CD4-positive, alpha-beta T cell (primary cell): ENCODE results near the gene SMAD4. TPM values are rescaled to one million over a fixed set of nuclear protein-coding genes. Genes with fewer than 3 reads are reported as not detected.

ENCODE experiments used
- ATAC-seq: fragments of 200-7000 bp; cut with Tn5 transposase; one replicate; pipeline ENCODE4 v1.10.0; 2022; ENCODE audit warnings: mild to moderate bottlenecking; ENCODE audit not compliant: poor library complexity
- CTCF ChIA-PET: fragments of 350-600 bp; sonication (Branson Sonifier 250); formaldehyde crosslinking; loops from one replicate; lab custom pipeline; 2021; ENCODE audit warnings: antibody characterized with exemption, inconsistent platforms; lab: Charles Lee
- POLR2A ChIA-PET: fragments of 350-600 bp; sonication (Branson Sonifier 250); formaldehyde crosslinking; loops from one replicate; lab custom pipeline; 2021; ENCODE audit warnings: antibody characterized with exemption, inconsistent platforms; lab: Charles Lee
- DNase-seq, 14 experiments: peaks; one replicate each; pipeline ENCODE4 v3.0.0-alpha.2; 2013 to 2020; ENCODE audit warnings: mixed read lengths in 2 of 14
- H3K27ac ChIP-seq, 2 donors: one replicate each; pipeline versions ENCODE4 v1.5.1 to v1.7.0; 2013; ENCODE audit warnings: low read length in 2 of 2, low read depth in 1 of 2, mild to moderate bottlenecking in 1 of 2
- H3K27me3 ChIP-seq, 2 experiments: 1 replicate in 1 of 2; 2 replicates in 1 of 2; pipeline versions ENCODE4 v1.6.1 to v1.7.0; 2013; ENCODE audit warnings: low read length in 2 of 2, control low read depth in 1 of 2, mild to moderate bottlenecking in 1 of 2, moderate library complexity in 1 of 2; ENCODE audit not compliant: insufficient read depth in 2 of 2, control insufficient read depth in 1 of 2
- H3K36me3 ChIP-seq: one replicate; pipeline ENCODE4 v1.6.1; 2013; ENCODE audit warnings: low read length, control low read depth; ENCODE audit not compliant: insufficient read depth
- H3K4me1 ChIP-seq: one replicate; pipeline ENCODE4 v1.6.1; 2013; ENCODE audit warnings: low read length, control low read depth; ENCODE audit not compliant: insufficient read depth
- H3K4me3 ChIP-seq: one replicate; pipeline ENCODE4 v1.5.1; 2013; ENCODE audit warnings: mild to moderate bottlenecking, low read length, moderate library complexity
- H3K9me3 ChIP-seq, 2 experiments: 1 replicate in 1 of 2; 2 replicates in 1 of 2; pipeline versions ENCODE4 v1.6.1 to v1.7.0; 2013; ENCODE audit warnings: low read length in 2 of 2, mild to moderate bottlenecking in 2 of 2, control low read depth in 1 of 2, moderate library complexity in 1 of 2; ENCODE audit not compliant: control insufficient read depth in 1 of 2, insufficient read depth in 1 of 2
- H3K27ac Mint-ChIP-seq: one replicate; pipeline ENCODE4 v1.8.0; 2020; ENCODE audit warnings: mixed read lengths
- H3K27me3 Mint-ChIP-seq: one replicate; pipeline ENCODE4 v1.8.0; 2021; ENCODE audit warnings: mixed read lengths
- H3K36me3 Mint-ChIP-seq: one replicate; pipeline ENCODE4 v1.8.0; 2021; ENCODE audit warnings: low read depth, mixed read lengths
- H3K4me1 Mint-ChIP-seq: one replicate; pipeline ENCODE4 v1.8.0; 2021; ENCODE audit warnings: low read depth, mixed read lengths
- H3K4me3 Mint-ChIP-seq: one replicate; pipeline ENCODE4 v1.8.0; 2020; ENCODE audit warnings: mild to moderate bottlenecking, mixed read lengths
- H3K9me3 Mint-ChIP-seq: one replicate; pipeline ENCODE4 v1.8.0; 2020; ENCODE audit warnings: mixed read lengths
- intact Hi-C, 2 experiments: fragments of 100-400 bp; cut with DNase I in 1 of 2; cut with micrococcal nuclease in 1 of 2; formaldehyde crosslinking; loops; one replicate each; pipeline versions ENCODE4 v1.15.1 to v1.9.0; 2023 to 2025; cut with DNase I, micrococcal nuclease
- total RNA-seq, 174 experiments: library from RNA in 2 of 174; stranded (reverse) in 2 of 174; gene quantifications; one replicate each; pipeline ENCODE4 v1.2.3 and lab custom pipeline; 2021 to 2026
- TF ChIP-seq, protein P1 (sequence below): fragments of 200-600 bp; IDR thresholded peaks from one replicate; pipeline ENCODE4 v1.8.0; 2022; ENCODE audit warnings: antibody characterized with exemption, mild to moderate bottlenecking

Gene SMAD4
- total RNA-seq, 2 experiments from 2014 or later: 82.0 to 82.9 TPM

DNA sequence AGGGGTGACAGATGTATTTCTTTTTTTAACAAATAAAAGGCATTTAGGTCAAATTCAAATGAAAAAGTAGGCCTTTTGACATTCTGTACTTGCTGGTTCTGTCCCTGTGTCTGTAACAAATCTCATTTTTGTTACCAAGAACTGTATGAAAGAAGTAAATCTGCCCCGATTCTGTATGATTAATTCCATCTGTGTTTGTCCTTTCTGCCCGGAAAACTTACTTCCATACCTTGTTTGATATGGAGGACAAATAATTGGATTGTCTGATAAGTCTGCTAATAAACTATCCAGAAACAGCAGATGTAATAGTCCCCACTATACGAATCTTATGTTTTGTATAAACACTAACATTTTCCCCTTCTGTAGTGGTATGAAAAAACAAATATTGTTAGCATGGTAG lies 97.7 kb downstream of the SMAD4 start:
- Mint-ChIP-seq H3K27me3 (no peaks in the 10 kb centered on the region), H3K4me3 (no peak overlapping the region), H3K9me3 (no peaks in the 10 kb centered on the region), H3K36me3 (no peaks in the 10 kb centered on the region), H3K4me1 (no peaks in the 10 kb centered on the region), H3K27ac (no peak overlapping the region)
- H3K4me1 ChIP-seq: no peaks in the 10 kb centered on the region
- no peak overlapping the region for H3K27ac ChIP-seq
- TF ChIP-seq, protein P1, sequence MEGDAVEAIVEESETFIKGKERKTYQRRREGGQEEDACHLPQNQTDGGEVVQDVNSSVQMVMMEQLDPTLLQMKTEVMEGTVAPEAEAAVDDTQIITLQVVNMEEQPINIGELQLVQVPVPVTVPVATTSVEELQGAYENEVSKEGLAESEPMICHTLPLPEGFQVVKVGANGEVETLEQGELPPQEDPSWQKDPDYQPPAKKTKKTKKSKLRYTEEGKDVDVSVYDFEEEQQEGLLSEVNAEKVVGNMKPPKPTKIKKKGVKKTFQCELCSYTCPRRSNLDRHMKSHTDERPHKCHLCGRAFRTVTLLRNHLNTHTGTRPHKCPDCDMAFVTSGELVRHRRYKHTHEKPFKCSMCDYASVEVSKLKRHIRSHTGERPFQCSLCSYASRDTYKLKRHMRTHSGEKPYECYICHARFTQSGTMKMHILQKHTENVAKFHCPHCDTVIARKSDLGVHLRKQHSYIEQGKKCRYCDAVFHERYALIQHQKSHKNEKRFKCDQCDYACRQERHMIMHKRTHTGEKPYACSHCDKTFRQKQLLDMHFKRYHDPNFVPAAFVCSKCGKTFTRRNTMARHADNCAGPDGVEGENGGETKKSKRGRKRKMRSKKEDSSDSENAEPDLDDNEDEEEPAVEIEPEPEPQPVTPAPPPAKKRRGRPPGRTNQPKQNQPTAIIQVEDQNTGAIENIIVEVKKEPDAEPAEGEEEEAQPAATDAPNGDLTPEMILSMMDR: no peak
- DNase-seq (no peak), ATAC-seq (no peak)
- H3K36me3 ChIP-seq: no peaks in the 10 kb centered on the region
- H3K4me3 ChIP-seq: no peak overlapping the region
- no peaks in the 10 kb centered on the region for H3K9me3 ChIP-seq
- ChIA-PET POLR2A (no interaction called here), CTCF (no interaction called here)
- intact Hi-C loops: no loop called here
- peaks cover 0 to 2% of the 10 kb centered on the region in 2 experiments for H3K27me3 ChIP-seq

- Histone ChIP-seq H3K4me1 (no peaks in the 10 kb centered on the region), H3K9me3 (no peaks in the 10 kb centered on the region), H3K36me3 (no peaks in the 10 kb centered on the region), H3K27ac (no peak overlapping the region), H3K27me3 (no peaks in the 10 kb centered on the region), H3K4me3 (no peak overlapping the region)
- H3K4me3 Mint-ChIP-seq: no peak overlapping the region
- intact Hi-C loops: no loop called here
- ChIA-PET POLR2A (no interaction called here), CTCF (no interaction called here)
- ATAC-seq (no peak), DNase-seq (no peak)
- H3K27me3 Mint-ChIP-seq: no peaks in the 10 kb centered on the region
- no peaks in the 10 kb centered on the region for H3K9me3 Mint-ChIP-seq
- TF ChIP-seq, protein P1: no peak
- no peak overlapping the region for H3K27ac Mint-ChIP-seq
- no peaks in the 10 kb centered on the region for H3K4me1 Mint-ChIP-seq
- H3K36me3 Mint-ChIP-seq: no peaks in the 10 kb centered on the region
These were observed 98.5 kb downstream of the SMAD4 start for GRCh38 chr18:51128533-51128932.

- Mint-ChIP-seq H3K27ac (no peak overlapping the region), H3K36me3 (no peaks in the 10 kb centered on the region)
- POLR2A ChIA-PET: no interaction called here
These were observed 102.4 kb downstream of the SMAD4 start for GRCh38 chr18:51132256-51132935.

More at GRCh38 chr18:51132256-51132935, 102.4 kb downstream of the SMAD4 start:
- Histone ChIP-seq H3K4me1 (no peaks in the 10 kb centered on the region), H3K9me3 (no peaks in the 10 kb centered on the region), H3K27me3 (no peaks in the 10 kb centered on the region), H3K27ac (no peak overlapping the region), H3K36me3 (no peaks in the 10 kb centered on the region), H3K4me3 (no peak overlapping the region)
- Mint-ChIP-seq H3K9me3 (no peaks in the 10 kb centered on the region), H3K27me3 (no peaks in the 10 kb centered on the region), H3K4me3 (no peak overlapping the region), H3K4me1 (no peaks in the 10 kb centered on the region)
- TF ChIP-seq, protein P1: no peak
- ATAC-seq (no peak), DNase-seq (no peak)
- intact Hi-C loops: no loop called here
- CTCF ChIA-PET: interaction anchor here (0.7 to 1.3 kb wide), 2 partner anchors 12 to 18 kb away, joined by 3 read pairs; no protein-coding TSS in a partner anchor
